Right atrium auricular region (tissue), 2 donors: ENCODE data around the gene GOLGA8S. TPM values are rescaled to one million over a fixed set of nuclear protein-coding genes. Genes with fewer than 3 reads are reported as not detected.
"Not testable (repeated sequence)": the region's sequence is repeated elsewhere in the genome, so short reads cannot be mapped to it uniquely, and the experiment has no call there.

ENCODE experiments used
- DNase-seq: peaks from one replicate; pipeline ENCODE4 v3.0.0-alpha.2; 2019; ENCODE audit warnings: low spot score
- H3K27ac ChIP-seq, 2 donors: fragments of 200-600 bp; sonication (generic); 1 replicate in 1 of 2; 2 replicates in 1 of 2; pipeline ENCODE4 v1.5.1; 2016 to 2019
- H3K27me3 ChIP-seq, 2 donors: fragments of 200-600 bp; sonication (generic); one replicate each; pipeline versions ENCODE4 v1.5.1 to v1.6.0; 2017 to 2019
- H3K36me3 ChIP-seq: fragments of 200-600 bp; sonication (generic); one replicate; pipeline ENCODE4 v1.5.1; 2016
- H3K4me1 ChIP-seq, 2 donors: fragments of 200-600 bp; sonication (generic); one replicate each; pipeline versions ENCODE4 v1.5.1 to v1.6.0; 2017 to 2019
- H3K4me3 ChIP-seq, 2 donors: fragments of 200-600 bp; sonication (generic); 1 replicate in 1 of 2; 2 replicates in 1 of 2; pipeline ENCODE4 v1.5.1; 2017 to 2019; ENCODE audit warnings: mild to moderate bottlenecking in 1 of 2, moderate library complexity in 1 of 2
- H3K9me3 ChIP-seq, 2 donors: fragments of 200-600 bp; sonication (generic); one replicate each; pipeline ENCODE4 v1.5.1; 2019
- total RNA-seq, 2 donors: library from RNA; depleted of rRNA; stranded (reverse); fragments of >200 nt; gene quantifications; one replicate each; pipeline ENCODE4 v1.1.0, GENCODE V29; 2016
- TF ChIP-seq, protein P1 (sequence below), 2 donors: fragments of 200-600 bp; sonication (generic); IDR thresholded peaks; one replicate each; pipeline ENCODE4 v1.5.1; 2019; ENCODE audit warnings: antibody characterized with exemption in 2 of 2

Gene GOLGA8S
- total RNA-seq = under 1 TPM; 0.31 to 0.33 TPM

- not testable (repeated sequence) for H3K4me1 ChIP-seq, H3K4me3 ChIP-seq, H3K27ac ChIP-seq, H3K36me3 ChIP-seq, DNase-seq, H3K9me3 ChIP-seq, H3K27me3 ChIP-seq
Observed at GRCh38 chr15:23354448-23354847, at the start of gene GOLGA8S. Gene GOLGA8S (plus strand): TSS chr15:23354748. CDS start chr15:23354810, 62 bp downstream.

DNA sequence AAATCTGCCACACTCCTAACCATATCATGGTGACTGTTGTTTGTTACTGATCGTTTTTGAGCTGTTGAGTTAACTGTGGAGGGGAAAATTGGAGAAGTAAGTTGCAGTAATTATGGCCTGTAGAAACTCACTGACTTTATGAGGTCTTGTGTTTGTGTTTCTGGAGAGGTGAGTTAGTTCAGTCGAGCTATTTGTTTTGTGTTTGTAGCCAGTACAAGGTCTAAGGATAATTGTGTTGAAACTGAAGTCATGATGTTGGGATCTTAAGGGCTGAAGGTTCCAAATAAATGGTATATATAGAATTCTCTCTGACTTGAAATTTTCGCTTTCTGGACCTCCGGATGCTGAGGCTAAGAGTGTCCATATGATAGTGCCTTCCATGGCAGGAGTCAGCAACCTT lies 49.7 kb upstream of the GOLGA8S start:
- not testable (repeated sequence) for DNase-seq, H3K36me3 ChIP-seq, H3K9me3 ChIP-seq, H3K27me3 ChIP-seq, H3K4me3 ChIP-seq, H3K27ac ChIP-seq
- peaks cover 0 to 21% of the 10 kb centered on the region in 2 donors for H3K4me1 ChIP-seq

DNA sequence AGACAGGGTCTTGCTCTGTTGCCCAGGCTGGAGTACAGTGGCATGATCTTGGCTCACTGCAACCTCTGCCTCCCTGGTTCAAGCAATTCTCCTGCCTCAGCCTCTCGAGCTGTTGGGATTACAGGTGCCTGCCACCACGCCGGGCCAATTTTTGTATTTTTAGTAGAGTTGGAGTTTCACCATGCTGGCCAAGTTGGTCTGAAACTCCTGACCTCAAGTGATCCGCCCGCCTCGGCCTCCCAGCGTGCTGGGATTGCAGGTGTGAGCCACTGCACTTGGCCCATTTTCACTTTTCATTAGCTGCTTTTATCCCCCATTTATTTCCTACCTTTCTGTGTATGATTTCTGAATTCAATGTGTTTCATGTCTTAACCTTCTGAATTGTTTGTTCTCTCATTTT lies 48.6 kb upstream of the GOLGA8S start:
- DNase-seq, H3K27ac ChIP-seq, H3K4me3 ChIP-seq, H3K9me3 ChIP-seq, H3K27me3 ChIP-seq: not testable (repeated sequence)
- H3K36me3 ChIP-seq = peaks cover 17% of the 10 kb centered on the region
- peaks cover 0 to 21% of the 10 kb centered on the region in 2 donors for H3K4me1 ChIP-seq

- not testable (repeated sequence) for H3K4me1 ChIP-seq, H3K27me3 ChIP-seq, H3K9me3 ChIP-seq, DNase-seq, H3K4me3 ChIP-seq, H3K27ac ChIP-seq
- H3K36me3 ChIP-seq = peaks cover 18% of the 10 kb centered on the region
Observed at GRCh38 chr15:23311233-23311632, 43.3 kb upstream of the GOLGA8S start.

GRCh38 chr15:23334096-23334495 lies 20.5 kb upstream of the GOLGA8S start, which contains the start of gene GOLGA6L26:
Gene GOLGA6L26 (minus strand): TSS chr15:23334196. CDS start chr15:23334135, 61 bp downstream.
- H3K4me1 ChIP-seq, H3K27ac ChIP-seq, H3K27me3 ChIP-seq, H3K9me3 ChIP-seq, DNase-seq, H3K36me3 ChIP-seq, H3K4me3 ChIP-seq: not testable (repeated sequence)

GRCh38 chr15:23362622-23363021 lies 8.1 kb downstream of the GOLGA8S start:
- DNase-seq, H3K36me3 ChIP-seq, H3K27me3 ChIP-seq, H3K27ac ChIP-seq, H3K4me3 ChIP-seq, H3K4me1 ChIP-seq, H3K9me3 ChIP-seq: not testable (repeated sequence)

DNA sequence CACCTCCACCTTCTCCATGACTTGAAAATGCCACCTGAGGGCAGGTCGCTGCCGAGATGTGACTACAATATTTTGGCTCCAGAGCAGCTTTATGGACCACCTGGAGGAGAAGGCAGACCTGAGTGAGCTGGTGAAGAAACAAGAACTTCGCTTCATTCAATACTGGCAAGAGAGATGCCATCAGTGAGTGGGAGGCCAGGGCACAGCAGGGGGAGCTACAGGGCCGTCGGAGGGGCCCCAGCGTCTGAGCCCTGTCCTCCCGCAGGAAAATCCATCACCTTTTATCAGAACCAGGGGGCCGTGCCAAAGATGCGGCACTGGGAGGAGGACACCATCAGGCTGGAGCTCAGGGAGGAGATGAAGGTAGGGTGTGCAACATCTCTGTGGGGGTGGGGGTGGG lies 9.7 kb downstream of the GOLGA8S start:
- H3K27ac ChIP-seq, H3K4me1 ChIP-seq, H3K9me3 ChIP-seq, H3K27me3 ChIP-seq, H3K4me3 ChIP-seq, H3K36me3 ChIP-seq, DNase-seq: not testable (repeated sequence)
- TF ChIP-seq, protein P1, sequence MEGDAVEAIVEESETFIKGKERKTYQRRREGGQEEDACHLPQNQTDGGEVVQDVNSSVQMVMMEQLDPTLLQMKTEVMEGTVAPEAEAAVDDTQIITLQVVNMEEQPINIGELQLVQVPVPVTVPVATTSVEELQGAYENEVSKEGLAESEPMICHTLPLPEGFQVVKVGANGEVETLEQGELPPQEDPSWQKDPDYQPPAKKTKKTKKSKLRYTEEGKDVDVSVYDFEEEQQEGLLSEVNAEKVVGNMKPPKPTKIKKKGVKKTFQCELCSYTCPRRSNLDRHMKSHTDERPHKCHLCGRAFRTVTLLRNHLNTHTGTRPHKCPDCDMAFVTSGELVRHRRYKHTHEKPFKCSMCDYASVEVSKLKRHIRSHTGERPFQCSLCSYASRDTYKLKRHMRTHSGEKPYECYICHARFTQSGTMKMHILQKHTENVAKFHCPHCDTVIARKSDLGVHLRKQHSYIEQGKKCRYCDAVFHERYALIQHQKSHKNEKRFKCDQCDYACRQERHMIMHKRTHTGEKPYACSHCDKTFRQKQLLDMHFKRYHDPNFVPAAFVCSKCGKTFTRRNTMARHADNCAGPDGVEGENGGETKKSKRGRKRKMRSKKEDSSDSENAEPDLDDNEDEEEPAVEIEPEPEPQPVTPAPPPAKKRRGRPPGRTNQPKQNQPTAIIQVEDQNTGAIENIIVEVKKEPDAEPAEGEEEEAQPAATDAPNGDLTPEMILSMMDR (IDR thresholded peaks at IDR 0.05) = peak in 1 of 2 donors; percentile 52

GRCh38 chr15:23370578-23370977 lies 16.0 kb downstream of the GOLGA8S start:
- no peak for DNase-seq
- Histone ChIP-seq H3K36me3 (no peaks in the 10 kb centered on the region), H3K27me3 (no peaks in the 10 kb centered on the region), H3K9me3 (no peaks in the 10 kb centered on the region), H3K4me3 (no peak overlapping the region), H3K27ac (peak overlapping the region; percentile 36 to 73), H3K4me1 (peaks cover 0 to 4% of the 10 kb centered on the region in 2 donors)
- TF ChIP-seq, protein P1 (IDR thresholded peaks at IDR 0.05) = no peak

DNA sequence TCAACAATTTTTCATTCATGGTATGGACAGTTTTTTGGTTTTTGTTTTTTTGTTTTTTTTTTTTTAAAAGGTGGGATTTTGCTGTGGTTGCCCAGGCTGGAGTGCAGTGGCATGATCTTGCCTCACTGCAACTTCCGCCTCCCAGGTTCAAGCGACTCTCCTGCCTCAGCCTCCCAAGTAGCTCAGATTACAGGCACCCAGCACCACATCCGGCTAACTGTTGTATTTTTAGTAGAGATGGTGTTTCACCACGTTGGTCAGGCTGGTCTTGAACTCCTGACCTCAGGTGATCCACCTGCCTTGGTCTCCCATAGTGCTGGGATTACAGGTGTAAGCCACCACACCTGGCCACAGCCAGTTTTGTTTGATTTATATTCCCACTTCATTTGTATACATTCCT lies 16.6 kb downstream of the GOLGA8S start:
- H3K4me3 ChIP-seq, H3K4me1 ChIP-seq, H3K27me3 ChIP-seq, H3K36me3 ChIP-seq, H3K9me3 ChIP-seq: not testable (repeated sequence)
- H3K27ac ChIP-seq = peak overlapping the region; percentile 36 to 73
- DNase-seq = peak; percentile 56

- peak overlapping the region; percentile 36 to 73 for H3K27ac ChIP-seq
- H3K9me3 ChIP-seq, H3K27me3 ChIP-seq, H3K4me3 ChIP-seq, H3K4me1 ChIP-seq, DNase-seq, H3K36me3 ChIP-seq: not testable (repeated sequence)
Observed at GRCh38 chr15:23371868-23372267, 17.3 kb downstream of the GOLGA8S start.
